Stimulated activated CD8-positive, alpha-beta memory T cell treated with anti-CD3 and anti-CD28 coated beads, Interleukin-15, amount 100 ng/mL, for 4 hours (primary cell): ENCODE data around the gene ZNF436.
"Not testable (repeated sequence)": the region's sequence is repeated elsewhere in the genome, so short reads cannot be mapped to it uniquely, and the experiment has no call there.

ENCODE experiments used
- DNase-seq, 2 donors: peaks; one replicate each; pipeline ENCODE4 v3.0.0-alpha.2; 2020; ENCODE audit warnings: low read depth in 2 of 2

The ZNF436 gene

GRCh38 chr1:23392125-23392855 lies 22.7 kb upstream of the ZNF436 start:
- no peak for DNase-seq

GRCh38 chr1:23389837-23390321 lies 20.2 kb upstream of the ZNF436 start:
- no peak for DNase-seq

- no peak for DNase-seq
These were observed 17.9 kb upstream of the ZNF436 start for GRCh38 chr1:23387494-23387893.

GRCh38 chr1:23385119-23385621 lies 15.5 kb upstream of the ZNF436 start:
- DNase-seq: no peak

GRCh38 chr1:23384312-23385058 lies 14.8 kb upstream of the ZNF436 start:
- DNase-seq: no peak

- DNase-seq: no peak
These were observed 14.1 kb upstream of the ZNF436 start for GRCh38 chr1:23383577-23384311.

GRCh38 chr1:23381233-23381885 lies 11.7 kb upstream of the ZNF436 start:
- DNase-seq: no peak

- DNase-seq: no peak
These were observed 11.1 kb upstream of the ZNF436 start for GRCh38 chr1:23380719-23381118.

- DNase-seq: not testable (repeated sequence)
These were observed 10.6 kb upstream of the ZNF436 start for GRCh38 chr1:23380236-23380635.

GRCh38 chr1:23376890-23377811 lies 7.5 kb upstream of the ZNF436 start:
- no peak for DNase-seq

GRCh38 chr1:23374079-23374735 lies 4.6 kb upstream of the ZNF436 start:
- DNase-seq: not testable (repeated sequence)

GRCh38 chr1:23371987-23372880 lies 2.6 kb upstream of the ZNF436 start:
- no peak for DNase-seq

GRCh38 chr1:23370709-23371584 lies 1.3 kb upstream of the ZNF436 start:
- DNase-seq: no peak

- DNase-seq: no peak
These were observed 683 bp upstream of the ZNF436 start for GRCh38 chr1:23370330-23370708.

GRCh38 chr1:23368562-23369334 lies 888 bp downstream of the ZNF436 start:
- peak; percentile 70 to 74 for DNase-seq

GRCh38 chr1:23367791-23368561 lies 1.7 kb downstream of the ZNF436 start:
- peak; percentile 95 to 99 for DNase-seq

GRCh38 chr1:23367451-23367790 lies 2.2 kb downstream of the ZNF436 start:
- no peak for DNase-seq
